WERI-Rb-1 (cell line): ENCODE results near the gene CDC27.
"Not testable (repeated sequence)": the region's sequence is repeated elsewhere in the genome, so short reads cannot be mapped to it uniquely, and the experiment has no call there.

Experiments
- DNase-seq: peaks from one replicate; pipeline ENCODE4 v3.0.0-alpha.2; 2020
- H3K27ac ChIP-seq: fragments of 250-450 bp; sonication (Bioruptor Pico); 2 replicates; pipeline ENCODE4 v1.5.1; 2020; ENCODE audit warnings: mild to moderate bottlenecking, moderate library complexity
- H3K27me3 ChIP-seq: fragments of 250-450 bp; sonication (Bioruptor Pico); 2 replicates; pipeline ENCODE4 v1.5.1; 2021; ENCODE audit warnings: mild to moderate bottlenecking, low read depth, moderate library complexity; ENCODE audit not compliant: insufficient read depth, severe bottlenecking
- H3K36me3 ChIP-seq: fragments of 250-450 bp; sonication (Bioruptor Pico); 2 replicates; pipeline ENCODE4 v1.5.1; 2020; ENCODE audit warnings: mild to moderate bottlenecking, moderate library complexity
- H3K4me3 ChIP-seq: 2 replicates; pipeline ENCODE4 v1.5.1; 2011; ENCODE audit warnings: low read depth, mild to moderate bottlenecking, control low read depth, low read length
- H3K9me3 ChIP-seq: fragments of 250-450 bp; sonication (Bioruptor Pico); 2 replicates; pipeline ENCODE4 v1.5.1; 2021; ENCODE audit warnings: mild to moderate bottlenecking, moderate library complexity; ENCODE audit not compliant: severe bottlenecking
- CTCF ChIP-seq: IDR thresholded peaks from 2 replicates; pipeline ENCODE4 v1.5.1; 2011; ENCODE audit warnings: low read depth, mild to moderate bottlenecking, control low read depth, inconsistent platforms, low read length

Gene CDC27

GRCh38 chr17:47164263-47164662 lies 24.8 kb downstream of the CDC27 start:
- no peak for TF ChIP-seq CTCF
- Histone ChIP-seq H3K27ac (no peak overlapping the region), H3K4me3 (no peak overlapping the region), H3K9me3 (no peaks in the 10 kb centered on the region), H3K36me3 (peaks cover 91% of the 10 kb centered on the region), H3K27me3 (no peaks in the 10 kb centered on the region)
- DNase-seq = no peak

- Histone ChIP-seq H3K4me3 (no peak overlapping the region), H3K27ac (no peak overlapping the region), H3K9me3 (no peaks in the 10 kb centered on the region), H3K36me3 (peaks cover 92% of the 10 kb centered on the region), H3K27me3 (no peaks in the 10 kb centered on the region)
- no peak for DNase-seq
- TF ChIP-seq CTCF = no peak
Observed at GRCh38 chr17:47162013-47162622, 27.0 kb downstream of the CDC27 start.

GRCh38 chr17:47159315-47159714 lies 29.8 kb downstream of the CDC27 start:
- H3K27me3 ChIP-seq = no peaks in the 10 kb centered on the region
- DNase-seq = no peak
- TF ChIP-seq CTCF = no peak
- H3K4me3 ChIP-seq = no peak overlapping the region
- no peaks in the 10 kb centered on the region for H3K9me3 ChIP-seq
- H3K36me3 ChIP-seq = peaks cover 92% of the 10 kb centered on the region
- H3K27ac ChIP-seq = no peak overlapping the region

- Histone ChIP-seq H3K27me3 (no peaks in the 10 kb centered on the region), H3K27ac (no peak overlapping the region), H3K4me3 (no peak overlapping the region), H3K36me3 (peaks cover 91% of the 10 kb centered on the region), H3K9me3 (no peaks in the 10 kb centered on the region)
- no peak for DNase-seq
- no peak for TF ChIP-seq CTCF
Observed at GRCh38 chr17:47145351-47145750, 43.7 kb downstream of the CDC27 start.

GRCh38 chr17:47135235-47135634 lies 53.9 kb downstream of the CDC27 start:
- H3K36me3 ChIP-seq = peaks cover 70% of the 10 kb centered on the region
- no peaks in the 10 kb centered on the region for H3K27me3 ChIP-seq
- no peak overlapping the region for H3K4me3 ChIP-seq
- no peak for TF ChIP-seq CTCF
- no peak overlapping the region for H3K27ac ChIP-seq
- no peak for DNase-seq
- no peaks in the 10 kb centered on the region for H3K9me3 ChIP-seq

- H3K27ac ChIP-seq, H3K4me3 ChIP-seq, H3K27me3 ChIP-seq, H3K9me3 ChIP-seq, DNase-seq: not testable (repeated sequence)
- peaks cover 70% of the 10 kb centered on the region for H3K36me3 ChIP-seq
Observed at GRCh38 chr17:47134354-47134753, 54.7 kb downstream of the CDC27 start.
